Head of caudate nucleus (tissue), 42 donors: ENCODE results near the gene DAZAP1.

Experiments
- DNase-seq, 42 donors: peaks; one replicate each; pipeline versions ENCODE4 v3.0.0 to v3.0.0-alpha.2; 2020 to 2021; ENCODE audit warnings: mixed read lengths in 7 of 42
- intact Hi-C: fragments of 100-400 bp; cut with DNase I; formaldehyde crosslinking; loops from one replicate; pipeline ENCODE4 v1.15.0; 2022

Gene DAZAP1

GRCh38 chr19:1373534-1374249 lies 33.7 kb upstream of the DAZAP1 start:
- intact Hi-C loops, result no loop called here
- DNase-seq, result peak in 27 of 42 donors; percentile 34 to 85 (median 65)

DNA sequence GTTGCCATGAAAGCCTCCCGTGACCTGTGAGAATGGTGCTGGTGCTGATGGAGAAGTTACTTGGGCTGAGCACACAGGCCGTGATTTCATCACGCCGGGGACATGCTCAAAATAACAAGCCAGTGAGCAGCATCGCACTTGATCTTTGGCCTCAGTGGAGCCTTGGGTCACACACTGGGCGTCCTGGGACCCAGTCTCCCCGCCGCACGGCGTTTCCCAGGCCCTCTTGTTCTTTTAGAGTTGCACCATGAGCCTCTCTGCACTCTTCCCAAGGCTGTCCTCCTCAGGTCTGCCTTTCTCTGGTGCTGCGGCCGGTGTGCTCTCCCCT lies 33.2 kb upstream of the DAZAP1 start:
- intact Hi-C loops, result no loop called here
- no peak for DNase-seq

DNA sequence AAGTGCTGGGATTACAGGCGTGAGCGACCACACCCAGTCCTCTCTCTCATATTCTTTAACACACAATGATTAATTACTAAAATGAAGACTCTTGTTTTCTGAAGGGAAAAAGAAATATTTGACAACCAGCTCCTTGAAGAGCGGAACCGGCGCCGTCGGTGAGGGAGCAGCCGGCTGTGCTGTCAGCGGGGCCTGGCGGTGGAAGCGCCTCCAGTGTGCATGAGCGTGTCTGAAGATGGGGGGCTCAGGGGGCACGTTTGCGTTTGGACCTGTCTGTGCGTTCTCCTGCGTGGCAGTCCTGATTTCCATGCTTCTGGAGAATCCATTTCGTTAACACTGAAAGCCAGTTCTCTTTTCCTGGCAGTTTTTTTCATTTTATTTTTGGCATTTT lies 31.0 kb upstream of the DAZAP1 start:
- no peak for DNase-seq
- intact Hi-C loops, result no loop called here

DNA sequence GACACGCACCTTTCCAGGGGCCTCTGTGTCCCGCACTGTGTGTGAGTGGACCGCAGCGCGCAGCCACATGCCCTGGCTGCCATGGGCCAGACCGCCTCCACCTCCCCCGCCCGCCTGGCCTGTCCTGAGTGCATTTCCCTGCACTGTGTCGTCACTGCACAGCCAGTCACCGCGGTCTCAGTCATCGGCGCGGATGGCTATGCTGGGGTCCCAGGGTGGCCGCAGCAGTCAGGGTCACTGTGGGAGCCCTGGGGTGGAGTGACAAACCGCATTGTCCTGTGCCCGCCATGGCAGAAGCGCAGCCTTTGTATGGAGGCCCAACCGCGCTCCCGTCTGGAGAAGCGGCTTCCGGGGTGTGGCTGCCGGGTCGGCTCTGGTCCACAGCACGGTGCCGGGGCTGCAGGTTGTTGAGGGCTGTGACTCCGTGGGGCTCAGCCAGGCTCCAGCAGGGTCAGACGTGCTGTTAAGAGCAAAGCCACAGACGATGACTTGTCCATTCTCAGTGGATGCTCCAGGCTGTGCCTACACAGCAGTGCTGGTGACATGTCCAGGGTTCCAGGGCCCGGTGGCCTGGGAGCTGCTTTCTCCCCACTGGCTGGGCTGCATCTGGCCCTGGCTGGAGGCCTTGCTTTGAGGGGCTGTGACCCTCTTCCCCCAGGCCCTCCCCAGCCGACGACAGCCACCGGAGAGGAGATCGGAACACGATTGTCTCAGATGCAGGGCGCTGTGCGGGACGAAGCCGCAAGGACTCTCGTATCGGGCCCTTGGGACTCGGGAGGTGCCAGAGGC lies 30.0 kb upstream of the DAZAP1 start:
- intact Hi-C loops, result no loop called here
- DNase-seq, result no peak

DNA sequence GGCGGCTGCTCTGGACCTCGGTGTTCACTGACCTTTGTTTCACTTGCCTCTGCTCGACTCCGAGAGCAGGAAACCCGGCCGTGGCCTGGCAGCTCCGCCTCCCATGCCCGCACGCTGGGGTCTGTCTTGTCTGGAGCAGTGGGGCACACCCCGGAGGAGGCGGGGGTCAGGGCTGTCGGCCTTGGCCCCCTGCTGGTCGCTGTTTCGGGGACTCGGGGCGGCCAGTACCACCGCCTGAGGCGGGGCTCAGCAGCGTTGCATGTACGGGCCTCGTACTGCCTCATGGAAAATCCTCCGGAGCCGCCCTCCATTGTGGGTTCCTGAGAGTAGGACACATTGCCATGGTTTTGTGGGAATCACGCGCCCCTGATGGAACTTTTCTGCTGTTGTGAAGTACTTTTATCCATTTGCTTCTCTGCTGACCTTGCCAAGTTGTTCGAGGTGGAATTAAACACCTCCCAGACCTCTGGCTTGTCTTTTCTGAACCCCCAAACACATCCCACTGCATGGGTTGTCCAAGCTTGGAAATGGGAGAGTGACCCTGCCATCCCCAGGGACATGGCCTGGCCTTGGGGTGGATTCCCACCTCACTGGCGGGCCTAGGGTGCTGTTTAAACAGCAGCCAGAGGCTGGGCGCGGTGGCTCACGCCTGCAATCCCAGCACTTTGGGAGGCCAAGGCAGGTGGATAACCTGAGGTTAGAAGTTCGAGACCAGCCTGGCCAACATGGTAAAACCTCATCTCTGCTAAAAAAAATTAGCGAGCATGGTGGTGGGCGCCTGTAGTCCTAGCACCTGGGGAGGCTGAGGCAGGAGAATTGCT lies 29.2 kb upstream of the DAZAP1 start:
- DNase-seq, result no peak
- intact Hi-C loops, result no loop called here

GRCh38 chr19:1379126-1379905 lies 28.1 kb upstream of the DAZAP1 start:
- no peak for DNase-seq
- intact Hi-C loops, result no loop called here

DNA sequence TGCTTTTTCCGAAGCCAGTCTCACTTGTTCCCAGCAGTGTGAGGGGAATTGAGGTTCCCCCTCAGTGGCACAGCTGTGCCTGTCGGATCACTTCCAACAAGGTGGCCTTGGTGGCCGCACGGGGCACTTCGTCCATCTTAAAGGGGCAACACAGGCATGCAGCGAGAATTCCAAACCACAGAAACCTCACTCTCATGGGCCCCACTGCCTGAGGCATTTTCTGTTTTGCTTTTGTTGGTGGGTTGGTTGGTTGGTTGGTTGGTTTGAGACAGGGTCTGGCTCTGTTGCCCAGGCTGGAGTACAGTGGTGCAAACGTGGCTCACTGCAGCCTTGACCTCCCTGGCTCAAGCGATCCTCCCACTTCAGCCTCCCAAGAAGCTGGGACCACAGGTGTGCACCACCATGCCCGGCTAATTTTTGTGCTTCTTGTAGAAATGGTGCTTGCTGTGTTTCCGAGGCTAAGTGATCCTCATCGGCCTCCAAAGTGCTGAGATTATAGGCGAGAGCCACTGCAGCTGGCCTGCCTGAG lies 27.4 kb upstream of the DAZAP1 start:
- intact Hi-C loops, result no loop called here
- no peak for DNase-seq

- DNase-seq, result no peak
- intact Hi-C loops, result loop anchor here (2.0 kb wide), 1 partner anchor 27 kb away; a partner anchor contains a TSS
These were observed 25.1 kb upstream of the DAZAP1 start for GRCh38 chr19:1382250-1382649.

GRCh38 chr19:1383017-1383311 lies 24.4 kb upstream of the DAZAP1 start:
- intact Hi-C loops, result loop anchor here (2.0 kb wide), 1 partner anchor 28 kb away; a partner anchor contains a TSS
- no peak for DNase-seq

DNA sequence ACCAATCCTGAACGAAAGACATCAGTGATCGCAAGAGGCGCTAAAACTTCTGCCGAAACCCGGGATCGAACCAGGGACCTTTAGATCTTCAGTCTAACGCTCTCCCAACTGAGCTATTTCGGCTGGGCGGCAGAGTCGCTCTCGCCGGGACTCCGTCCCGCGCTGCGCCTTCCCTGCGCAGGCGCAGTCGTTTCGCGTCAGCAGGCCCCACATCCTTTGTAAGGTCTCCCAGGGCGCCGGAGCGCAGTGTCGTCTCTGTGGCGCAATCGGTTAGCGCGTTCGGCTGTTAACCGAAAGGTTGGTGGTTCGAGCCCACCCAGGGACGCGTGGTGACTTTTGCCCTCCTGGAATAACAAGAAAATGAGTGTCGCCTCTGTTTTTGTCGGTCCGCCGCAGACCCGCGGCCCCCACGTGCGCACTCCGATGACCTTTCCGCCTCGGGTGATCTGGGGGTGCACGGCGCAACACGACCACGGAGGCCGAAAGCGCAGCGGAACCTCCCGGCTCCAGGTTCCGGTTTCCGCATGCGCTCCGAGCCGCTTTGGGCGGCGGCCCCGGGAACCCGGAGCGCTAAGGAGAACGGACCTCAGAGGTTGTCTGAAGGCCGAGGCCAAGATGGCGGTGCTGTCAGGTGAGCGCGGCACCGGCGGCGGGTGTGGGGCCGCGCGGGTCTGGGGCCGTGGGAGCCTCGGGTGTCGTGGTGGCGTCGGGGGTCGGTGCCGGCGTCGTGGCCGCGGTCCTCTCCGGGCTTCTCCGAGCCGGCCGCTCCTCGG lies 23.9 kb upstream of the DAZAP1 start, which contains the start of gene NDUFS7:
NDUFS7 (plus strand) TSS at position 596 of the 773 bp plus-strand sequence; CDS start at position 616, 20 bp downstream.
- intact Hi-C loops, result loop anchor here (2.0 kb wide), 1 partner anchor 29 kb away; a partner anchor contains a TSS
- peak; percentile 82 to 96 (median 92) for DNase-seq

DNA sequence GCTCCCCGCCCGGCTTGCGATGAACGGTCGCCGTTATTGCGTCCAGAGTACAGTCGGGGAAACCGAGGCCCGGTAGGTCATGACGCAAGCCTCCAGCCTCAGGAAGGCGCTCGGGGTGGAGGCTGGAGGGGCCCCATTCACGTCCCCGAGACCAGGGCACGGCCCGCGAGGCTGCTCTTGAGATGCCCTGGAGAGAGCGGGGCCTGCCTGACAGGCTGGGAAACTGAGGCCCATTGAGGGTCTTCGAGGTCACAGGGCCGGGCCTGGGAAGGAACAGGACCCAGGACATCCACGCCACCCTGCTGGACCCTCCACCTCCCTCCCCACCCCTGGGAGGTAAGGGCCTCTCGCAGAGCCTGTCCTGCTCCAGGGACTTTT lies 23.3 kb upstream of the DAZAP1 start:
- intact Hi-C loops, result no loop called here
- no peak for DNase-seq

DNA sequence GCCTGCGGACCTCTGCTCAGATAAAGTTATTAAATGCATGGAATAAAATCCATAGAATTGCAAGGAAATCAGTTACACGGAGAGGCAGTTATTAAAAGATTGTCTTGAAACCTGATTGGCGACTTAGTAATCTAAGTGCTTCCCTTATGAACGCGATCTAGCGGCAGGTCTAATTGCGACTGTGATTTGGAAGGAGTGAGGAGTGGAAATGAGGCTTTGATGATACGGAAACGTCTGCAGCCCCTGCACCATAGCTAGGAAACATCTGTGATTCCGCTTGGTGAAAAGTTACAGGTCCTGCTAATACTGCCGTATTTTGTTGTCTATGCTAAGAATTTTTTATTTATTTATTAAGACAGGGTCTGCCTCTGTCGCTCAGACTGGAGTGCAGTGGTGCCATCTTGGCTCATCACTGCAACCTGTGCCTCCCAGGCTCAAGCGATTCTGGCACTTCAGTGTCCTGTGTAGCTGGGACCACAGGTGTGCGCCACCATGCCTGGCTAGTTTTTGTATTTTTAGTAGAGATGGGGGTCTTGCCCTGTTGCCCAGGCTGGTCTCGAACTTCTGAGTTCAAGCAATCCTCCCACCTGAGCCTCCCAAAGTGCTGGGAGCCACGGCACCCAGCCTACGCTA lies 22.8 kb upstream of the DAZAP1 start:
- DNase-seq, result peak in 1 of 42 donors; percentile 15
- intact Hi-C loops, result no loop called here

GRCh38 chr19:1385816-1386215 lies 21.6 kb upstream of the DAZAP1 start:
- intact Hi-C loops, result no loop called here
- DNase-seq, result no peak

DNA sequence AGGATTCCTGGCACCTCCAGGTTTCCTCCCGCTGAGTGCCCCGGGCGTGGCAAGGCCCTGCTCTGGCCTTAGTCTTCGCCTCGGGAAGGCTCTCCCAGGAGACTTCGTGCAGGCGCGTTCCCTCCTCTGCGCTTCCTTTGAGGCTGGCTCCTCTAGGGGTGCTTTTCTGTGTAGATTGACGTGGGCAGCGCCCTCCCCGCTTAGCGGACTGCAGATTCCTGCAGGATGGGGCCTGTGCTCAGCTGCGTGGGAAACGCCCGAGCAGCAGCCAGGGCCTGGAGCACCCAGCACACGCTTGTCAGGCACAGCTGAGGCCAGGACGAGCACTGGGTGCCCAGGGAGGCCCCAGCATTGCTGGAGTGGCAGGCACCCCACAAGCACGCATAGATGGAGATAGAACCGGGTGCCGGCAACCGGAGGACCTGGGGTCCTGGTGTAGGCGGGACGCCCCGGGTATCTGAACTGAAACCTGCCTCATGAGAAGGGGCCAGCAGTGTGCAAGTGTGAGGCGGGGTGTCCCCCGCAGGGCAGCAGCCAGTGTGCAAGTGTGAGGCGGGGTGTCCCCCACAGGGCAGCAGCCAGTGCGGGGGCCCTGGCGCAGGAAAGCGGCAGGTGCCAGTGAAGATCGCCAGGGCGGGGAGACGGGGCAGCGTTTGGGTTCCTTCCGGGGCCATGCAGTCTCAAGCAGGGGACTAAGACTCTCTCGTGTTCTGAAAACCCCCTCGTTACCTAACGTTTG lies 20.3 kb upstream of the DAZAP1 start:
- peak in 26 of 42 donors; percentile 43 to 84 (median 64) for DNase-seq
- intact Hi-C loops, result no loop called here

GRCh38 chr19:1387684-1388636 lies 19.4 kb upstream of the DAZAP1 start:
- peak in 3 of 42 donors; percentile 36 to 56 (median 36) for DNase-seq
- intact Hi-C loops, result no loop called here

GRCh38 chr19:1388637-1389026 lies 18.8 kb upstream of the DAZAP1 start:
- peak in 2 of 42 donors; percentile 20 to 40 for DNase-seq

More at GRCh38 chr19:1388637-1389026, 18.8 kb upstream of the DAZAP1 start:
- intact Hi-C loops, result no loop called here
